Muscle of back (tissue), 13 donors: ENCODE measurements around the gene DBR1. TPM values are rescaled to one million over a fixed set of nuclear protein-coding genes. Genes with fewer than 3 reads are reported as not detected.
A peak's percentile ranks its signal among the peaks of the same experiment; 100 is the strongest.

ENCODE experiments used
- DNase-seq, 3 donors: peaks; one replicate each; pipeline versions ENCODE4 v3.0.0 to v3.0.0-alpha.2; 2013
- long read RNA-seq, 9 donors: transcript quantifications; one replicate each; lab custom pipeline, GENCODE V29; 2026
- polyA plus RNA-seq, 10 donors: library from polyadenylated mRNA; unstranded; fragments of 120-200 nt; gene quantifications; one replicate each; pipeline ENCODE4 v1.2.1, GENCODE V29; 2013; ENCODE audit not compliant: insufficient read length in 10 of 10

DBR1 gene
- 10 to 100 TPM in 6 of 10 donors, 1 to 10 TPM in 4; 8.1 to 12.1 (median 10.3) TPM for polyA plus RNA-seq
- long read RNA-seq, donor 1, result 0 reads
- long read RNA-seq, donor 2, partial matches to known transcripts, result 0 of 2 reads
- long read RNA-seq, donor 2, other reads (novel, unspliced or antisense), result 0 of 2 reads
- long read RNA-seq, donor 3, result 0 reads
- long read RNA-seq, donor 4, partial matches to known transcripts, result 0 of 1 reads
- long read RNA-seq, donor 4, other reads (novel, unspliced or antisense), result 0 of 1 reads
- long read RNA-seq, donor 5, transcript DBR1-201 (8 exons, 2,666 nt), result major isoform, 5 of 5 reads
- long read RNA-seq, donor 5, partial matches to known transcripts, result 0 of 5 reads
- long read RNA-seq, donor 5, other reads (novel, unspliced or antisense), result 0 of 5 reads
- long read RNA-seq, donor 6, transcript DBR1-201 (8 exons, 2,666 nt), result major isoform, 6 of 6 reads
- long read RNA-seq, donor 6, partial matches to known transcripts, result 0 of 6 reads
- long read RNA-seq, donor 6, other reads (novel, unspliced or antisense), result 0 of 6 reads
- long read RNA-seq, donor 7, partial matches to known transcripts, result 0 of 1 reads
- long read RNA-seq, donor 7, other reads (novel, unspliced or antisense), result 0 of 1 reads
- long read RNA-seq, donor 8, partial matches to known transcripts, result 7 of 10 reads
- long read RNA-seq, donor 8, other reads (novel, unspliced or antisense), result 0 of 10 reads
- long read RNA-seq, donor 9, partial matches to known transcripts, result 0 of 1 reads
- long read RNA-seq, donor 9, other reads (novel, unspliced or antisense), result 0 of 1 reads

GRCh38 chr3:138174421-138175131 is at the start of gene DBR1:
Gene DBR1 (minus strand): TSS chr3:138174921. CDS start chr3:138174795, 126 bp downstream.
- DNase-seq, result peak; percentile 85 to 95 (median 89)

GRCh38 chr3:138222942-138223287 is 48.2 kb upstream of the DBR1 start:
- DNase-seq, result no peak

GRCh38 chr3:138222131-138222941 is 47.6 kb upstream of the DBR1 start:
- DNase-seq, result no peak

GRCh38 chr3:138220788-138221187 is 46.1 kb upstream of the DBR1 start:
- DNase-seq, result no peak

- no peak for DNase-seq
These were observed 45.5 kb upstream of the DBR1 start for GRCh38 chr3:138220242-138220641.

- no peak for DNase-seq
These were observed 44.5 kb upstream of the DBR1 start for GRCh38 chr3:138219255-138219654.

GRCh38 chr3:138213398-138214085 is 38.8 kb upstream of the DBR1 start:
- no peak for DNase-seq

GRCh38 chr3:138210528-138210927 is 35.8 kb upstream of the DBR1 start:
- DNase-seq, result no peak

GRCh38 chr3:138206196-138206595 is 31.5 kb upstream of the DBR1 start:
- no peak for DNase-seq

GRCh38 chr3:138205527-138205926 is 30.8 kb upstream of the DBR1 start:
- DNase-seq, result no peak

- DNase-seq, result no peak
These were observed 29.2 kb upstream of the DBR1 start for GRCh38 chr3:138203938-138204337.

- no peak for DNase-seq
These were observed 28.4 kb upstream of the DBR1 start for GRCh38 chr3:138202945-138203701.

- no peak for DNase-seq
These were observed 25.7 kb upstream of the DBR1 start for GRCh38 chr3:138200424-138200823.

- no peak for DNase-seq
These were observed 25.1 kb upstream of the DBR1 start for GRCh38 chr3:138199851-138200250.

- DNase-seq, result no peak
These were observed 22.8 kb upstream of the DBR1 start for GRCh38 chr3:138197524-138197923.

GRCh38 chr3:138197058-138197457 is 22.3 kb upstream of the DBR1 start:
- peak; percentile 16 to 39 (median 17) for DNase-seq

- DNase-seq, result no peak
These were observed 21.3 kb upstream of the DBR1 start for GRCh38 chr3:138196023-138196422.

GRCh38 chr3:138195481-138195880 is 20.8 kb upstream of the DBR1 start:
- DNase-seq, result peak in 1 of 3 donors; percentile 13

GRCh38 chr3:138188013-138188730 is 13.5 kb upstream of the DBR1 start:
- DNase-seq, result peak in 1 of 3 donors; percentile 31
